ENCODE data around the gene TAF5L.

TAF5L gene

DNA sequence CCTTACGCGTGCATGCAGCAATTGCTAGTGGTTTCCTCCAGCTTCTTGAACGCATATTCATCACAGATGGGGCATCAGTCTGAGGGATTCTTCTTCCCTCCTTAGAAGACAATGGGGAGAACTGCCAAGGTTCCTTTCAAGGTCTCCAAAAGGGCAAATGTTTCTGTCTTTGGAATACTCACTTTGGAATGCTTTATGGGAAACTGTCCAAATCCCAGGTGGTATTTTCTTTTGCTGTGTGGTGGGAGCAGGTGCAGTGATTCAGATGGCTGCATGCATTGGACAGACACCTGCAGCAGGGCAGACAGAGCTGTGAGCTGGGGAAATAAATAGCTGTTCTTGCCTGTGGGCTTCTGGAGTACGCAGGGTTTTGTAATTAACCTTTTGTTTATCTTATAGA lies 40.7 kb upstream of the TAF5L start:
- TF ChIP-seq, protein P1, sequence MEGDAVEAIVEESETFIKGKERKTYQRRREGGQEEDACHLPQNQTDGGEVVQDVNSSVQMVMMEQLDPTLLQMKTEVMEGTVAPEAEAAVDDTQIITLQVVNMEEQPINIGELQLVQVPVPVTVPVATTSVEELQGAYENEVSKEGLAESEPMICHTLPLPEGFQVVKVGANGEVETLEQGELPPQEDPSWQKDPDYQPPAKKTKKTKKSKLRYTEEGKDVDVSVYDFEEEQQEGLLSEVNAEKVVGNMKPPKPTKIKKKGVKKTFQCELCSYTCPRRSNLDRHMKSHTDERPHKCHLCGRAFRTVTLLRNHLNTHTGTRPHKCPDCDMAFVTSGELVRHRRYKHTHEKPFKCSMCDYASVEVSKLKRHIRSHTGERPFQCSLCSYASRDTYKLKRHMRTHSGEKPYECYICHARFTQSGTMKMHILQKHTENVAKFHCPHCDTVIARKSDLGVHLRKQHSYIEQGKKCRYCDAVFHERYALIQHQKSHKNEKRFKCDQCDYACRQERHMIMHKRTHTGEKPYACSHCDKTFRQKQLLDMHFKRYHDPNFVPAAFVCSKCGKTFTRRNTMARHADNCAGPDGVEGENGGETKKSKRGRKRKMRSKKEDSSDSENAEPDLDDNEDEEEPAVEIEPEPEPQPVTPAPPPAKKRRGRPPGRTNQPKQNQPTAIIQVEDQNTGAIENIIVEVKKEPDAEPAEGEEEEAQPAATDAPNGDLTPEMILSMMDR (IDR thresholded peaks at IDR 0.05; ENCODE audit: low read depth, low read length, missing control alignments): no peak
- H3K4me3 ChIP-seq (ENCODE audit: low read depth, low read length): no peak overlapping the region
- no peak for DNase-seq (ENCODE audit: low read depth)
- in situ Hi-C loops (cut with HindIII; ENCODE audit: low sequenced_read_pairs): no loop called here

DNA sequence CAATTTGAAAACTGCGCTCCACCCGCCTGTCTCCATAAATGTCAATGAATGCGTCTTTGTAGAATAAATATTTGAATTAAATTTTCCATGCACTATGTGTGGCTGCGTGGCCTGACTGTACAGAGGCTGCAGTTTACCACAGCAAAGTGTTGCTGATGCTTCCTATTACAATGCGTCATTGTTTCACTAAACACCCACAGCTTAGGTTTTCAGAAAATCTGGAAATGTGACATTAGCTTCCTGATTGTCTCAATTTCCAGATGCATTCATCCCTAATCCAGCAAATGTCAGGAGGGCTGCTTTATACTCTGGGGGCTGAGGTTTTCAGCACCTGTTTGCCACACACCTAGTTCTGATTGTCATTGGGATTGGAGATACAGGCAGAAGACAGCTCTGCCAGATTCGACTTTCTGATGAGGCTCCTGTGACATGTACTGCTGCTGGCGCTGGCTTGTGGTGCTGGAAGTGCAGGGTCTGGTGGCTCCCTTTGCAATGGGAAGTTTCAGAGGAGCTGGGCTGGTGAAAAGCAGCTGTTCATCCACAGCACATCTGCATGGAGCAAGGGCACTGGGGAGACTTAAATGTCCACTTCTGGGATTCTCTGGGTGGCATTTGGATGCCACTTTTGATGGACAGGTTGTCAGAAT lies 40.1 kb upstream of the TAF5L start:
- H3K4me3 ChIP-seq (ENCODE audit: low read depth, low read length): no peak overlapping the region
- in situ Hi-C loops (cut with HindIII; ENCODE audit: low sequenced_read_pairs): no loop called here
- DNase-seq (ENCODE audit: low read depth): no peak
- TF ChIP-seq, protein P1 (IDR thresholded peaks at IDR 0.05; ENCODE audit: low read depth, low read length, missing control alignments): no peak

DNA sequence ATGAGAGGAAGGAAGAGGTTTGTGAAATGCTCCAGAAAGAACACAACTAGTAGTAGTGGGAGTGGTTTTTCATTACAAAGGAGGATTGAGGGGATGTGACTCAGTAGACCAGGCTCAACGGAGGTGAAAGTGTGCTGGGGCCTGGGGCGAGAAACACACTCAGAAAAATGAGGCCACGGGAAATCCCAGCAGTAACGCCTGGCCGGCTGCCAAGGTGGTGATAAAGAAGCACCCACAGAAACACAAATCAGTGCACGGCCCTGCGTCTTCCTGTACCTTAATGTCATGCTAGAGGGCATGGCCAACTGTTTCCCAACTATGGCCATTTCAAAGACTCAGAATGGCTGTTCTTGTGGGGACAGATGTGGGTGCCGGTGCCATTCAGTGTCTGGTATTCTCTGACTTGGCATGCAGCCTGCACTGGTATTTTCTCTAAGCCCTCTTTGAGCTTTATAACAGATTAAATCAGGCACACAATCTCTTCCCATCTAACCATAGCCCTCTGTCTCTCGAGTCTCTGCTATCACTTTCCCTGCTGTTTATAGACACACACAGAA lies 38.3 kb upstream of the TAF5L start:
- DNase-seq (ENCODE audit: low read depth): no peak
- in situ Hi-C loops (cut with HindIII; ENCODE audit: low sequenced_read_pairs): no loop called here
- TF ChIP-seq, protein P1 (IDR thresholded peaks at IDR 0.05; ENCODE audit: low read depth, low read length, missing control alignments): no peak
- H3K4me3 ChIP-seq (ENCODE audit: low read depth, low read length): no peak overlapping the region

DNA sequence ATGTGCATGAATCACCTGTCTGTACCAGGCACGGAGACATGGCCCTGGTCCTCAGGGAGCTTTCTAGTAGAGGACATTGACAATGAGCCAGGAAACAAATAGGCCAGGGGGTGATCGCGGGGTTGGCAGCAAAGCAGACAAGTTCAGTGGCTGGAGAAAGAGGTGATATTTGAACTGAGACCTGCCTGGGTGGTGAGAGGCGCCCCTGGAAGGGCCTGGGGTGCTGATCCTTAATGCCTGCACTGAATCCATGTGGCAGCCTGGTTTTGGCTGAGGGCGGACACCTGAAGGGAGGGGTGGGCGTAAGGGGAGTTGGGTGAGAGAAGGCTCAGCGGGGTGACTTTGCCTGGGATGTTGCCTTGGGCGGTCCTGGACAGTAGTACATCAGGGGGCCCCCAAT lies 36.0 kb upstream of the TAF5L start:
- no peak for DNase-seq (ENCODE audit: low read depth)
- no peak overlapping the region for H3K4me3 ChIP-seq (ENCODE audit: low read depth, low read length)
- TF ChIP-seq, protein P1 (IDR thresholded peaks at IDR 0.05; ENCODE audit: low read depth, low read length, missing control alignments): no peak
- in situ Hi-C loops (cut with HindIII; ENCODE audit: low sequenced_read_pairs): no loop called here

DNA sequence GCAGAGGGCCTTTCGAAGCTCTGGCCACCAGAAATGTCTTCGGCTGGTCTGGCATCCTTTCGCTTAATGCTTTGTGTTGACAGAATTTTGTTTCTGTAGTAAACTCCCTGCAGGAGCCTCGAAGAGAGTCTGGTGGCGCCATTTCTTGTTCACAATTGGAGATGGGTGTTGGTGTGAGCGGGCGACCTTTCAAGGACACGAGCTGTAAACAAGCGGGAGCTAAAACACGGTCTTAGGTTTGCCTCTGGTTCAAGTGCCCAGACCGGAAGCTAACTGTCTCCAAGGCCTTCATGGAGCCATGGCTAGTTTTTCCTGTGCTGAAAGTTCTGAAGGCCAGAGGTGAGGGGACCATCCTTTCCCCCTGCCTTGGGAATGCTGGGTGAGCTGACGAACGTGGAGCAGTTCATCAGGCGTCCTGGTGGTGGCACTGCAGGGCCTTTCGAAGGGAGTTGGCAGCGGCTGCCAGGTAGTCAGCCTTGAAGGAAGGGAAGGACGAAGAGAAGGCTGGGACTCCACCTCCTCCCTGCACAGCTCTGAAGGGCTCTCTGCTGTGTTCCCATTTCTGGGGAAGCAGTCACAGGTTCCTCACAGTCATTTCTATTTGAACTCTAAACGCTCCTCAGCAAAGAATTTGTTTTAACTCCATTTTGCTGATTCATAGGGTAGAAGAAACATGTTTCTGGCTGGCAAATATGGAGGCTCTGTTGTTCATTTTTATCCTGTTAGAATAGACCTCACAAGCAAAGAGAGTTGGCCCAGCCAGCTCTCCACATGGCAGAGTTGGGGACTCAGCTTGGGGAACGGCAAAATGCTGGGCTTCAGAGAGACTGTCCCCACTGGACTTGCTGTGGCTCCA lies 35.3 kb upstream of the TAF5L start:
- in situ Hi-C loops (cut with HindIII; ENCODE audit: low sequenced_read_pairs): no loop called here
- H3K4me3 ChIP-seq (ENCODE audit: low read depth, low read length): no peak overlapping the region
- DNase-seq (ENCODE audit: low read depth): peak; percentile 47
- TF ChIP-seq, protein P1 (IDR thresholded peaks at IDR 0.05; ENCODE audit: low read depth, low read length, missing control alignments): peak; percentile 94

DNA sequence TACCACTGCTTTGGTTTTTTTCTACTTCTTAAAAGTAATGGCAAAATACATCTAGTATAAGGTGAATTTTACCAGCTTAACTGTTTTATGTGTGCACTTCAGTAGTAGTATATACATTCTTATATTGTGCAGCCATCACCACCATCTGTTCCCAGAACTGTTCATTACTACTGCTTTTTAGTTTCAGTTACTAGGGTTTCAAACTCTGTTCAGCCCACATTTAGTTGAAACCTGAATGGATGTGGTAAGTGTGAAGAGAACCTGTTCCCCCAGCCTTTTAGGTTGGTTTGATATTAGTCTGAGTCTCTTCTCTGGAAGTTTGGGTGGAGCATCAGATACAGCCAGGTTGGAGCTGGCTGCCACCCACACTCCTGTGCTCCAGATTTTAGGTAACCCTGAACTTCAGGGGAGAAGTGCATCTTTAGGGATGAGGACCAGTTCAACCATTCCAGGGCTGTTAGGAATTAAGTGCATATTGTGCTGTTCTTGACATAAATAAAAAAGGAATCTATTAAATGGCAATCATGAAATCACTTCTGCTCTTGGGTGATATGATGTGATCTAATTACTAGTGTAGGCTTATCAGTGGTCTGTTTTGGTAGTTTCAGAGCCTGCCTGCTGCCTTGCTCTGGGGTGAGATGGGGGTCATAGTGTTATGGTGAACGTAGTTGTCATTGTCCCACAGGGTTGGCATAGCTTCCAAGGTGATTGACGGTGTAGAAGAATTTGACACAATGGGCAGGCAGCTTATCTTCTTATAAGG lies 32.3 kb upstream of the TAF5L start:
- TF ChIP-seq, protein P1 (IDR thresholded peaks at IDR 0.05; ENCODE audit: low read depth, low read length, missing control alignments): no peak
- in situ Hi-C loops (cut with HindIII; ENCODE audit: low sequenced_read_pairs): no loop called here
- H3K4me3 ChIP-seq (ENCODE audit: low read depth, low read length): no peak overlapping the region
- no peak for DNase-seq (ENCODE audit: low read depth)
